RWPE2 (cell line): ENCODE data around the gene RASA2.

Source experiments
- ATAC-seq: fragments of 200-7000 bp; cut with Tn5 transposase; 3 replicates; pipeline ENCODE4 v1.9.1; 2021; ENCODE audit warnings: low read depth
- DNase-seq: peaks from one replicate; pipeline ENCODE4 v3.0.0-alpha.2; 2020; ENCODE audit warnings: low spot score
- H3K27ac ChIP-seq: fragments of 450-650 bp; 2 replicates; pipeline ENCODE4 v1.5.1; 2017; ENCODE audit warnings: mild to moderate bottlenecking; ENCODE audit not compliant: poor library complexity, severe bottlenecking
- H3K27me3 ChIP-seq: fragments of 250-450 bp; sonication (Bioruptor Pico); 2 replicates; pipeline ENCODE4 v1.5.1; 2021; ENCODE audit warnings: mild to moderate bottlenecking, moderate library complexity; ENCODE audit not compliant: insufficient read depth, poor library complexity, severe bottlenecking
- H3K36me3 ChIP-seq: fragments of 250-450 bp; sonication (Bioruptor Pico); 2 replicates; pipeline ENCODE4 v1.5.1; 2020; ENCODE audit warnings: low read depth, mild to moderate bottlenecking, moderate library complexity
- H3K4me1 ChIP-seq: fragments of 250-450 bp; sonication (Bioruptor Pico); 2 replicates; pipeline ENCODE4 v1.5.1; 2021; ENCODE audit warnings: mild to moderate bottlenecking, moderate library complexity; ENCODE audit not compliant: insufficient read depth, poor library complexity, severe bottlenecking
- H3K4me3 ChIP-seq: fragments of 250-450 bp; sonication (Bioruptor Pico); 2 replicates; pipeline ENCODE4 v1.5.1; 2021; ENCODE audit warnings: mild to moderate bottlenecking, moderate library complexity; ENCODE audit not compliant: severe bottlenecking
- H3K9me3 ChIP-seq: fragments of 250-450 bp; sonication (Bioruptor Pico); 2 replicates; pipeline ENCODE4 v1.5.1; 2021; ENCODE audit warnings: mild to moderate bottlenecking, moderate library complexity; ENCODE audit not compliant: severe bottlenecking
- TF ChIP-seq, protein P1 (sequence below): fragments of 450-650 bp; IDR thresholded peaks from one replicate; pipeline ENCODE4 v1.5.1; 2017; ENCODE audit warnings: mild to moderate bottlenecking, moderate library complexity; ENCODE audit not compliant: poor library complexity, severe bottlenecking

Gene RASA2

DNA sequence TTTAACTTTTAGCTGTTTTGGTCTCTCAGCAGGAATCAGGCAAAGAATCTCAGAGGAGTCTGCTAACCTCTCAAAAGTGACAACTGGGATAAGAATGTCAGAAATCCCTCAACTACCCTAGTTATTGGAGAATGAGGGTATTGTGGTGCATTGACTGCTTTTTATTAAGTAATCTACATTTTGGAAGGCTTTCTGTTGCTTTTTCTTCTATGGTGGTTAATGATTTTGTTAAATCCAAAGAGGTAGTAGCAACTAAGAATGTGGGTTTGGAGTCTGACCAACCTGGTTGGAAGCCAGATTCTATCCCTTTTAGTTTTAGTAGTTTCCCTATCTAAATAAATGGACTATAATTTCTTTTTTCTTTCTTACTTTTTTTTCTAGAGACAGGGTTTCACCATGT is 156.6 kb downstream of the RASA2 start:
- H3K4me1 ChIP-seq = no peaks in the 10 kb centered on the region
- H3K27ac ChIP-seq = no peak overlapping the region
- no peak for ATAC-seq
- H3K27me3 ChIP-seq = no peaks in the 10 kb centered on the region
- no peaks in the 10 kb centered on the region for H3K9me3 ChIP-seq
- no peak overlapping the region for H3K4me3 ChIP-seq
- H3K36me3 ChIP-seq = no peaks in the 10 kb centered on the region
- TF ChIP-seq, protein P1, sequence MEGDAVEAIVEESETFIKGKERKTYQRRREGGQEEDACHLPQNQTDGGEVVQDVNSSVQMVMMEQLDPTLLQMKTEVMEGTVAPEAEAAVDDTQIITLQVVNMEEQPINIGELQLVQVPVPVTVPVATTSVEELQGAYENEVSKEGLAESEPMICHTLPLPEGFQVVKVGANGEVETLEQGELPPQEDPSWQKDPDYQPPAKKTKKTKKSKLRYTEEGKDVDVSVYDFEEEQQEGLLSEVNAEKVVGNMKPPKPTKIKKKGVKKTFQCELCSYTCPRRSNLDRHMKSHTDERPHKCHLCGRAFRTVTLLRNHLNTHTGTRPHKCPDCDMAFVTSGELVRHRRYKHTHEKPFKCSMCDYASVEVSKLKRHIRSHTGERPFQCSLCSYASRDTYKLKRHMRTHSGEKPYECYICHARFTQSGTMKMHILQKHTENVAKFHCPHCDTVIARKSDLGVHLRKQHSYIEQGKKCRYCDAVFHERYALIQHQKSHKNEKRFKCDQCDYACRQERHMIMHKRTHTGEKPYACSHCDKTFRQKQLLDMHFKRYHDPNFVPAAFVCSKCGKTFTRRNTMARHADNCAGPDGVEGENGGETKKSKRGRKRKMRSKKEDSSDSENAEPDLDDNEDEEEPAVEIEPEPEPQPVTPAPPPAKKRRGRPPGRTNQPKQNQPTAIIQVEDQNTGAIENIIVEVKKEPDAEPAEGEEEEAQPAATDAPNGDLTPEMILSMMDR = no peak
- DNase-seq = no peak

DNA sequence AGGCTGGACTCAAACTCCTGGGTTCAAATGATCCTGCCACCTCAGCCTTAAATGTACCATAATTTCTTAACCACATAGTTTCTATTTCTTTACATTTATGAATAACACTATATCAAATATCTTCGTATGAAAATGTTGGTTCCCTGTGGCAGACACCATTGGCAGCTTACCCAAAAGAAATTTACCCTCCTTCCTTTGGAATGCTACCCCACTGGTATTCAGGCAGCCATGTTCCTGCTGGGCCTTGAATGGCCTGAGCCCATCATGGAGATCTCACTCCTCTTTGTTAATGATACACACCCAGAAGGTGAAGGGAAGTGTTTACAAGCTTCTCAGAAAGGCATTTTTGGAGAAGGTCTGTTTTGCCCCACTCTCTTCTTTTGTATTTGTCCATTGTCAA is 157.0 kb downstream of the RASA2 start:
- no peak for ATAC-seq

DNA sequence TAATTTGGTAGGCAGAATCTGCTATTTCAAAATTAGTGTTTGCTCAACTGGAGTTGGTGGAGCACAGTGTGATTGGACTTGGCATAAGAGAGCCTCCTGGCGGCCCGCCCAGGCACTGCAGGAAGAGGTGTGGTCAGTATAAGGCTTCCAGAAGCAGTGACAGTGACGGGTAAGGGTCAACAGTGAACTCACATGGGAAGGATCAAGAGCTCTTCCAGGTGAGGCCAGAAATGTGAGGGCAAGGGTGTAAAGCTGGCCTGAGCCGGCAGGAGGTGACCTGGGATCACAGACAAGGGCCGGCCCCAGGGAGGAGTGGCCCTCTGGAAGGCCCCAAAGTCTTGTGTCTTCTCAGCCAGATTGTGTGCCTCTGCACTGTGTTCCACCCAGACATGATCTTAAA is 158.1 kb downstream of the RASA2 start:
- H3K27ac ChIP-seq = no peak overlapping the region
- no peaks in the 10 kb centered on the region for H3K4me1 ChIP-seq
- DNase-seq = no peak
- TF ChIP-seq, protein P1 = peak; percentile 56
- no peaks in the 10 kb centered on the region for H3K9me3 ChIP-seq
- no peaks in the 10 kb centered on the region for H3K27me3 ChIP-seq
- no peak overlapping the region for H3K4me3 ChIP-seq
- H3K36me3 ChIP-seq = no peaks in the 10 kb centered on the region
- ATAC-seq = peak; percentile 66; the same call in 2 of the 3 replicates

More for the DNA sequence above, 157.0 kb downstream of the RASA2 start:
- Histone ChIP-seq H3K36me3 (no peaks in the 10 kb centered on the region), H3K4me1 (no peaks in the 10 kb centered on the region), H3K27me3 (no peaks in the 10 kb centered on the region), H3K4me3 (no peak overlapping the region), H3K27ac (no peak overlapping the region), H3K9me3 (no peaks in the 10 kb centered on the region)
- DNase-seq = no peak
- TF ChIP-seq, protein P1 = no peak

DNA sequence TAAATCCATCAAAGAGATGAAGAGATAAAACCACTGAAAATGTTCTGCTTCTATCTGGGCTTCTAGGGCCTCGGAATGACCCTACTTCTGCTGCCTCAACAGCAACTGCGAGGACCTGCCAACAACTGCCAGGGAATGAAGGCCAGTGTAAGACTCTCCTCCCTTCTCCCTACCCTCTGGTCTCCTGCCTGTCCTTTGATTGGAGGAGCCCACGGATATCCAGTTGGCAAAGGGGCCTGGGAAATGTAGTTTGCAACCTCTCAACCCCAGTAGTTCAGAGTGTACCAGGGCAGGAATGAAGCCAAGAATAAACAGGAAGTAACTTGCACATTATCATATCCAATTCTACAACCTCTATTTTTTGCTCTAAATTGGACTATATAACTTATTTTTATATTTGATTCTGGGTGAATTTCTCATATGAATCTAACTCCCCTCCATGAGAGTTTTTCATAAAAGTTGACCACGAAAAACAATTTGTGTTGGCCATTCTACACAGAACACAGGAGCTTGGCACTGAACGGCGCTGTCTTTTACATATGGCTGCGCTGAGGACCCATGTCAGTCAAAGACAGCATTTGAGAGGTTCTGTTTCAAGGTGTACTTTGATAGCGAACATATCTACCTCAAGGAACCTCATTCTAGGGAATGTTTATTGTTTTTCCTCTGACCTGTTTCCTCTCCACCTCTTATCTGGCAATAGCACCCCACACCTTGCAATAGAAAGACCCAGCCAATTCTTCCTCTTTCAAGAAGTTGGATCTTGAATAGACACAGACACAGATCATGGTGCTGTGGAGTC is 160.1 kb downstream of the RASA2 start:
- no peaks in the 10 kb centered on the region for H3K27me3 ChIP-seq
- no peak overlapping the region for H3K27ac ChIP-seq
- no peaks in the 10 kb centered on the region for H3K9me3 ChIP-seq
- peak; percentile 90 for ATAC-seq
- no peaks in the 10 kb centered on the region for H3K4me1 ChIP-seq
- H3K4me3 ChIP-seq = no peak overlapping the region
- DNase-seq = no peak
- H3K36me3 ChIP-seq = no peaks in the 10 kb centered on the region
- TF ChIP-seq, protein P1 = no peak

DNA sequence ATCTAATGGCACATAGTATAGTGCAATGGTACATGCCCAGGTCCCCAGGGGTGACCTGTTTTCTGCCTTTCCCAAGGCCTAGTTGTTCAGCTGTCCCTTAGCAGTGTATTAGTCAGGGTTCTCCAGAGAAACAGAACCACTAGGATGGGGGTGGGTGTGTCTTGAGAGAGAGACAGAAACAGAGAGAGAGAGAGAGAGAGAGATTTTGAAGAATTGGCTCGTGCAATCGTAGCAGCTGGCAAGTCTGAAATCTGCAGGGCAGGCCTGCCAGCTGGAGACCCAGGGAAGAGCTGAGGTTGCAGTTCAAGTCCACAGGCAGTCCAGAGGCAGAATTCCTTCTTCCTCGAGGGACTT is 160.7 kb downstream of the RASA2 start:
- no peaks in the 10 kb centered on the region for H3K36me3 ChIP-seq
- no peaks in the 10 kb centered on the region for H3K4me1 ChIP-seq
- H3K4me3 ChIP-seq = no peak overlapping the region
- DNase-seq = no peak
- TF ChIP-seq, protein P1 = no peak
- H3K9me3 ChIP-seq = no peaks in the 10 kb centered on the region
- no peak overlapping the region for H3K27ac ChIP-seq
- ATAC-seq = no peak
- H3K27me3 ChIP-seq = no peaks in the 10 kb centered on the region
